Measurements from ENCODE around the gene MAML3.

MAML3 gene

GRCh38 chr4:140131675-140132229 is 22.2 kb downstream of the MAML3 start:
- in situ Hi-C loops (cut with MboI; ENCODE audit: low sequenced_read_pairs) = no loop called here

- in situ Hi-C loops (cut with MboI; ENCODE audit: low sequenced_read_pairs) = no loop called here
Observed at GRCh38 chr4:140130677-140131076, 23.3 kb downstream of the MAML3 start.

- in situ Hi-C loops (cut with MboI; ENCODE audit: low sequenced_read_pairs) = no loop called here
Observed at GRCh38 chr4:140127422-140127821, 26.6 kb downstream of the MAML3 start.

DNA sequence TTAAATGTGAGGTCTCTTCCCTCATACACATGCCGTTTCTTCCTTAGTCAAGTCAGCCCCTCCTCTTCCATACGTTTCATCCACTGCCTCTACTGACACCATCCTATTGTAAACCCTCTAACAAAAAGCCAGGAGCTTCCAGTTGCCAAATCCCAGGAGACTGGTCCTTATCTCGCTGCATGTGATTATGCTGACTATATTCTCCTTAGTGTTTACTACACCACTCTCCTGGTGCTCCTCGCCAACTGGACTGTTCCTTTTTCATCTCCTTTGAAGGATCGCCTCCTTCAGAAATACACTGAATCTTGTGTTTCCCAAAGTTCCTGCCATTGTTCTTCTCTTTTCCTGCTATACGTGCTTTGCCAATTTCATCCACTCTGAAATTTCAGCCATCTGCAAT is 27.7 kb downstream of the MAML3 start:
- in situ Hi-C loops (cut with MboI; ENCODE audit: low sequenced_read_pairs) = no loop called here

DNA sequence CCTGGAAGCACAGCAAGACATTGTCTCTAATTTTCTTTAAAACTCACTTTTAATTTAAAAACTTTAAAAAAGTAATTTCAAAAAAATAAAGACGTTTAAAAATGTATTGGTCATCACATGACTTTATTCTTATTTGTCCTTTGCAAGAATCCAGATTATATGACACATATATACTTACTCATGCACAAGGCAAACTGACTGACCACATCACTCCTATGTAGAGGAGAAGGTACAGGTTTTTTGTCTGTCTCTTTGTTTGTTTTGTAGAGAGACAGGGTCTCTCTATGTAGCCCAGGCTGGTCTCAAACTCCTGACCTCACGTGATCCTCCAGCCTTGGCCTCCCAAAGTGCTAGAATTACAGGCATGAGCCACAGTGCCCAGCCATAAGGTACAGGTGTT is 28.6 kb downstream of the MAML3 start:
- in situ Hi-C loops (cut with MboI; ENCODE audit: low sequenced_read_pairs) = no loop called here

DNA sequence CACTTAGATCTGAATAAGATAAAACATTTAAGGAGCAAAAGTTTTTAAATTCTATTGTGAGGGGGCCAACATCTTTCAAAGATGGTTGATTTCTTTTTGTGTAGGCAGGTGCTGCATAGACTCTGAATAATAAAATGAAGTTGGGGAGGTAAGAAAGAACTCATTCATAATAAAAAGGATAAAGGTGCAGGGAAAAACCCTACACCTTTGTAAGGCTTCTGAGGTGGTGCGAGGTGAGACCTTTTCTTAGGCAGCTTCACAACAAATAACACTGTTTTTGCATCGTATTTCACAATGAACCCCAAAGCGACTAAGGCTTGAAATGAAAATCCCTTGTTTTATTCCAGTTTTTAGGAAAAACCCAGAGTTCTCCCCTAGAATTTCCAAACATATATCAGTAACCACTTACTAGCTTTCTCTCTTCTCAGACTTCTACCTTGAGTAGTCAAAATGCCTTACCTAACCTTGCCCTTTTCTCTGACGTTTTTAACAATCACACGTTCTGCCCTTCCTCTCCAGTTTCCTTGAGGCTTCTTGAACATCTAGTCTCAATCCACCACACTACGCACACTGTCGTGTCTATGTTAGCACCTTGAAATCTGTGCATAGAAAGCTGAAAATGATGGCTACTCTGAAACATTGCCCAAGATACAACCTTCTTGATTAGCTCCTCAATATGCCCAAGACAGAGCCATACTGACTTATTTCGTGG is 30.2 kb downstream of the MAML3 start:
- in situ Hi-C loops (cut with MboI; ENCODE audit: low sequenced_read_pairs) = no loop called here

GRCh38 chr4:140122891-140123290 is 31.1 kb downstream of the MAML3 start:
- in situ Hi-C loops (cut with MboI; ENCODE audit: low sequenced_read_pairs) = no loop called here

GRCh38 chr4:140121646-140122045 is 32.3 kb downstream of the MAML3 start:
- in situ Hi-C loops (cut with MboI; ENCODE audit: low sequenced_read_pairs) = no loop called here

DNA sequence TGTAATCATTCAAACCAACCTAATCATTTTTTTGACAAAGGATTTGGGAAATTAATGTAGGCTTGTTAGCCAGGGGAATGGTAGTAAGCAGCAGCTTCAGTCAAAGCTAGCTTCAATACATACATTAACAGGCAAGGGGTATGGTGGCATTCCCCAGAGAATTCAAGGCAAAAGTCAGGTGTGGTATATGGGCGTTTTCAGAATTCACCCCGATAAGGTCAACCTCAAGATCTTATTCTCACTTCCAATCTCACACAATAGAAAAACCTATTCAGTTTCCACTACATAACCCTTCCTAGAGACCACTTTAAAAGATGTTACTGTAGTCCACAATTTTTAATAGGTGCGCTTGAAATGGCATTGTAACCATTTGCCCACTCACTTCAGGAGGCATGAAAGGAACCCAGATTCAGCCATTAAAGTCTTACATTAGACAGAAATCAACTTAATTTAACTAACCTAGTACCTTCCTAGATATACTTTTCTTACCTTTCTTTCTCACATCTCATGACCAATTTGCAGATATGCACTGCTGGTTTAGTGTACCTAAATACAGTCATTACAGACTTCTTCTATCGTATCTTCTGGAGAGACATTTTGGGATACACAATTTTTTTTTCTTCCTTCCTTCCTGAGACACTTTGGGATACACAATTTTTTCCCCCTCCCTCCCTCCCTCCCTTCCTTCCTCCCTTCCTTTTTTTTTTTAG is 34.9 kb downstream of the MAML3 start:
- in situ Hi-C loops (cut with MboI; ENCODE audit: low sequenced_read_pairs) = no loop called here

GRCh38 chr4:140117947-140118346 is 36.0 kb downstream of the MAML3 start:
- in situ Hi-C loops (cut with MboI; ENCODE audit: low sequenced_read_pairs) = no loop called here

DNA sequence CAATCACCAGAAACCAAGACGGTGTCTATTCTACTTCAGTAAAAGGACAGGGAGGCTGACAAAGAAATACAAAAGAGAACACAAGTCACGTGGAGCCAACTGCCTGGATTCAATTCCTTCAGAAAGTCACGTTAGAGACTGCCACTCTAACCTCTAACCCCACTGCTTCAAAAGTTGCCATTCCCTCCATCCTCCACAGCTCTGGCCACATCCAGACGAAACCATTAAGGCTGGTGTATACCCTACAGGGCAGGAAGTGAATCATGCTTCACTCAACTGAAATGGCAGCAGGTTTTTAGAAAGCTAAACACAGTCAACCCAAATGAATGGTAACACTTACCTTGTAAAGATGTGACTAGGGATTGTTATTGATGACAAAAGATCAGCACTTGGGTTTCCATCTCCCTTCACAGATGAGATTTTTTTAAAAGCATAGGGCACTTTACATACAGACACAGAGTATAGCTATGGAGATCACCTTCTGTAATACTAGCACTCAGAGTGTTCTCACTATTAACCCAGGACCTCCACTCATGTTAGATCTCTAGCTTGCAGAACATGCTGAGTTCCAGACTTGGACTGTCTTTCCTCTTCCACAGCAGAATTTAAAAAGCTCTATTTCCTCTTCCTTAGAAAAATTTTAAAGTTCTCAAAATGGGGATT is 37.4 kb downstream of the MAML3 start:
- in situ Hi-C loops (cut with MboI; ENCODE audit: low sequenced_read_pairs) = no loop called here

DNA sequence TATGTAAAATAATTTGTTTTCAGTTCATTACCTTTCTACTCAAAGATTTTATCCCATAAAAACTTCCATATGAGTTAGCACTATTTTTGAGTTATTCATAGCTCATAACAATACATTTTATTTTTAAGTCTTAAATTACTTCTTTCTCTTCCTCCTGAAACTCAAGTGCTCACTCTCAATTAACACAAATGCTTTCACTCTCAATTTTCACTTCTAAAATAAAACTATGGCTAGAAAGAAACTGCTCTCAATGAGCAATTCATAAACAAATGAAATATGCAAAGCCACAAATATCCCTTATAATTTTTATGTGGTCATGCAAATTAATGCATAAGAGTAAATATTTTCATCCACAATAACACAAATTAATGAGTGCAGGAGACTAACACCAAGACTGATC is 38.8 kb downstream of the MAML3 start:
- in situ Hi-C loops (cut with MboI; ENCODE audit: low sequenced_read_pairs) = no loop called here

- in situ Hi-C loops (cut with MboI; ENCODE audit: low sequenced_read_pairs) = no loop called here
Observed at GRCh38 chr4:140113653-140114052, 40.3 kb downstream of the MAML3 start.

GRCh38 chr4:140112576-140112975 is 41.4 kb downstream of the MAML3 start:
- in situ Hi-C loops (cut with MboI; ENCODE audit: low sequenced_read_pairs) = no loop called here

DNA sequence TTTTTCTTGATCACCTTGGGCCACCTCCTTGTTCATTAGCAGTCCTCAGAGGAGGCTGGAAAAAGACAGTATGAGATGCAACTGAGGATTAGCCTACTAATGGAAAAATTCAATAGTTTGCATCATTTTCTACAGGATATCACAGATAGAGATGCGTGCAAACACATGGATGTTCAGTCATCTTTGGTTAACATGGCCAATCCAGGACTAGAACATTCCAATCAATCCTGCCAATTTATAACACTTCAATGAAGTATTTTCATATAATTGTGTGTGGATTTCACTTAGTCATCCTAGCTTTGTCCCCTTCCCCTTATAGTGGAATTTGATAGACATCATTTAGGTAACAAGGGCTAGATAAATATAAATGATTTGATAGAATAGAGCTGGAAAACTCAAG is 42.7 kb downstream of the MAML3 start:
- in situ Hi-C loops (cut with MboI; ENCODE audit: low sequenced_read_pairs) = no loop called here

DNA sequence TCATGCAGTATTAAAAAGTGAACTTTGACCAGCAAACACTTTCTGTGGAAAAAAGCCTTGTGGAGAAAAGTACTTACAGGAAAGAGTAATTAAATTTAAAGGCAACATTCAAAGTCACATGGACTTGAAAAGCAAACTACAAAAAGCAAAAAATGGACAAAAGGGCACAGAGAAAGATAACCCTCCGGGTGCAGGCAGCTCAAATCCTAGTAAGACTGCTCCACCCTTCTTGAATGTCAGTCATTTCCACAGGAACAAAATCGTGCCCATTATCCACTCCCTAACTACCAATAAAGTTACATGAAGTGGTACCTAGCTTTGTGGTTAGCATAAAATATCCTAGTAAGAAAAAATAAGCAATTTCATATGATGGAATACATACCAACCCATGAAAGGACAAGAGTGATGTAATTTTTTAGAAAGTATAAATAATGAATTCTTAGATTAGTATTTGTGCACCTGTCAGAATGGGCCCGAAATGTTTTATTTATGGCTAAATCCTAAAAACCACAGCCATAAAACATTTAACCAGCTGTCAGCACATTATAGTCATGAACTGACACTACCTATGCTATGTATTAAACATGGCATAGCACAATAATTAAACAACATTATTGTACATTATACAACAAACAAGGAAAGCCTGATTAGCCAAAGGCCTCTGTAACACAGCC is 43.3 kb downstream of the MAML3 start:
- in situ Hi-C loops (cut with MboI; ENCODE audit: low sequenced_read_pairs) = no loop called here

GRCh38 chr4:140109737-140110136 is 44.2 kb downstream of the MAML3 start:
- in situ Hi-C loops (cut with MboI; ENCODE audit: low sequenced_read_pairs) = no loop called here

DNA sequence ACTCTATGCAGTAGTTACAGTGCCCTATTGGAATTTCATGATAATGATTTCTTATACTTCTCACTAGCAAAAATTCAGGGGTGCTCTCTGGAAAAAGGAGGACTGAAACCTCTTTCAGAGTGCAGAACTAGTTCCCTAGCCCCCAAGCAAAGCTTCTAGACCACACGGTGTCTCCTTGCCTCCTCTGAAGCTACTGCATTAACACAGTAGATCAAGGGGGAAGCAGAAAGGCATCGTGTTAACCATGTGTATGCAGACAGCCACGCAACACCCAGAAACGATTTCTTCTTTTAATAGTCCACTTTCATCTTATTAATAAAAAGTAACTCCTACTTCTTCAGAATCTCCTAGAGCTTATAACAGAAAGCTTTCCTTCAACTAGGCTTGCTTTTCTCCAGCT is 44.7 kb downstream of the MAML3 start:
- in situ Hi-C loops (cut with MboI; ENCODE audit: low sequenced_read_pairs) = no loop called here

DNA sequence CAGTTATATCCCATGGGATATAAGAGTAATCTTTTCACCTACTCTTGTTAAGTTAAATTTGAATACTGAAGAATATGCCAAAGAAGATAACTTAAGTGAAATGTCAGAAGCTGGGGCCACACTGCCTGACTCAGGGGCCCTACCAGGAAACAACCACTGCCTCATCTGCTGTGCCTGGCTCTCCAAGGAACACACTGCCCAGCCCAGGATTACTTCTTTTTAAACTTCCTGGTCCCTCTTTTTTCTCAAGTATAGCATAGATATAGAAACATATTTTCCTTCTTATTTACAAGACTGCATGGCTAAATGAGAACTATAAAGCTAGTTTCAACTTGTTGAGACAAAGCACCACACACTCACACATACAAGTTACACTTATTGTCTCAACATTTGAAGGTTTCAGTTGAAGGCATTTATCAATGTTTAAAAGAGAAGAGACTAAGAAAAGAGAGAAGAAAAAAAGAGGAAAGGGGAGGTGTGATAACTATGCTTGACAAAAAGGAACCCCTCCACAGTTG is 45.2 kb downstream of the MAML3 start:
- in situ Hi-C loops (cut with MboI; ENCODE audit: low sequenced_read_pairs) = no loop called here

DNA sequence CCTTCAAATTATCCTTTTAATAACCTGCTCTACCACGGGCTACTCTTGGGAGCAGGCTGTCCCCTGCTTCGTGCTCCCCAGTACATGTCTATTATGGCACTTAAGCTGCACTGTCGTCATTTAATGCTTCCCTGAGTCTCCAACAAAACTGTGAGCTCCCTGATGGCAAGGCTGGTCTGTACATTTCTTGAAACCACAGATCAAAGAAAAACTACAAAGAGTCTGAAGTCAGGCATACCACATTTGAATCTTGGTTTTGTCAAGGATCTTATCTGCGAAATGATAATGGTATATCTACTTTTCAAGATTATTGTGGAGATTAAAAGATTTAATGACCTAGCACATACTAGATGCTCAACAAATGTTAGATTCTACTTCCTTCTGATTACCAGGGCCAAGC is 45.7 kb downstream of the MAML3 start:
- in situ Hi-C loops (cut with MboI; ENCODE audit: low sequenced_read_pairs) = no loop called here

DNA sequence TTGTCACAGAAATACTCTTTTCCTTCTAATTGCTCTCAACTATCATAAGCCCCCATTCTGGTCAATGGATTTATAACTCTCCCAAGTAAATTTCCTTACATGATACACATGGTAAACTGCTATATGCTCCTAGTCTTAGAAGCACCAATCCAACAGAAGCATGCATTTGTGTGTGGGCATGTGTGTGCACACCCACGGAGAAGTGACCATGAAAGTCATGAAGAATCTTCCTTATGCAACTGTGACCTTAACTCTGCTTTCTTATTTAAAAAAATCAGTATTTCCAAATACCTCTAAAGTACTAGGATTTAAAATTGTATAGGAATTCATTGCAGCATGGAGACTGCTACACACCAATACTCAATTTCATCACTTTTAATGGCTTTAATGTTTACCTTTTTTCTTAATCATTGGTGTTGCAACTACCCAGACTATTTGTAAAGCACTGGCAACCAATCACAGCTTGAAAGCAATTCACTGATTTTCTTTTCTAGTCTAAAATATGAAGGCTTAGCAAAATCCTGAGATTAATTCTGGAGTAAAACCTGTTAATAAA is 47.6 kb downstream of the MAML3 start:
- in situ Hi-C loops (cut with MboI; ENCODE audit: low sequenced_read_pairs) = no loop called here

Data from HL-60/S4 (cell line).